GM10266 (cell line): Measurements from ENCODE around the gene GRID2.

Source experiments
- DNase-seq: peaks from one replicate; pipeline ENCODE4 v3.0.0; 2012; ENCODE audit errors: extremely low spot score
- TF ChIP-seq, protein P1 (sequence below): IDR thresholded peaks from 2 replicates; pipeline ENCODE4 v1.5.1; 2012; ENCODE audit warnings: mild to moderate bottlenecking, low read depth; ENCODE audit not compliant: control insufficient read depth, insufficient read depth; ENCODE audit errors: missing control alignments

GRID2 gene

DNA sequence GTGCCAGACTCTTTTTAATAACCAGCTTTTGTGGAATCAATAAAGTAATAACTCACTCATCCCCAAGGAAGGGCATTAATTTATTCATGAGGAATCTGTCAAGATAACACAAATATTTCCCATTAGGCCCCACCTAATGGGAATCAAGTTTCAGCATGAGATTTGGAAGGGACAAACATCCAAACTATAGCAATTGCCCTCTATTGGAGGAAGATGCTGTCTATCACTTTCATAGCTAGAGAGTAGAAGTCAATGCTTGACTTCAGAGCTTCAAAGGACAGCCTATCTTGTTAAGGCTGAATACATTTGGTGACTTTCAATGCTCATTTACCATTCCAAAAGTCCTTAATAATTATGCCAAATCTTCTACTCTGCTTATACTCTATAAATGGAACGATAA is 1439.9 kb downstream of the GRID2 start:
- DNase-seq: no peak
- TF ChIP-seq, protein P1, sequence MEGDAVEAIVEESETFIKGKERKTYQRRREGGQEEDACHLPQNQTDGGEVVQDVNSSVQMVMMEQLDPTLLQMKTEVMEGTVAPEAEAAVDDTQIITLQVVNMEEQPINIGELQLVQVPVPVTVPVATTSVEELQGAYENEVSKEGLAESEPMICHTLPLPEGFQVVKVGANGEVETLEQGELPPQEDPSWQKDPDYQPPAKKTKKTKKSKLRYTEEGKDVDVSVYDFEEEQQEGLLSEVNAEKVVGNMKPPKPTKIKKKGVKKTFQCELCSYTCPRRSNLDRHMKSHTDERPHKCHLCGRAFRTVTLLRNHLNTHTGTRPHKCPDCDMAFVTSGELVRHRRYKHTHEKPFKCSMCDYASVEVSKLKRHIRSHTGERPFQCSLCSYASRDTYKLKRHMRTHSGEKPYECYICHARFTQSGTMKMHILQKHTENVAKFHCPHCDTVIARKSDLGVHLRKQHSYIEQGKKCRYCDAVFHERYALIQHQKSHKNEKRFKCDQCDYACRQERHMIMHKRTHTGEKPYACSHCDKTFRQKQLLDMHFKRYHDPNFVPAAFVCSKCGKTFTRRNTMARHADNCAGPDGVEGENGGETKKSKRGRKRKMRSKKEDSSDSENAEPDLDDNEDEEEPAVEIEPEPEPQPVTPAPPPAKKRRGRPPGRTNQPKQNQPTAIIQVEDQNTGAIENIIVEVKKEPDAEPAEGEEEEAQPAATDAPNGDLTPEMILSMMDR: no peak

DNA sequence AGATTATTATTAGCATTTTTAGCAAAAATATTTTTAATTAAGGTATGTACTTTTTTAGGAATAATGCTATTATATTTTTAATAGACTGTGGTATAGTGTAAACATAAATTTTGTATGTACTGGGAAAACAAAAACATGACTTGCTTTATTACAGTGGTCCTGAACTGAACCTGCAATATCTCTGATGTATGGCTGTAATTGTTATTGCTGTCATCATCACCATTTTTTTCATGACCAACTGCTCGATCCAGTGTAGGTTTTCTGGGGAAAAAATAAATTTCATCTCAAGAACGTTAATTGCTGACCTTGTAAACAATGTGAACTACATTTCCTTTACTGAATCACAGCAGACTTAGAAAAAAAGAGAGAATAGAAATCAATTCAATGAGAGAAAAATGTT is 1441.2 kb downstream of the GRID2 start:
- no peak for DNase-seq
- TF ChIP-seq, protein P1: no peak

DNA sequence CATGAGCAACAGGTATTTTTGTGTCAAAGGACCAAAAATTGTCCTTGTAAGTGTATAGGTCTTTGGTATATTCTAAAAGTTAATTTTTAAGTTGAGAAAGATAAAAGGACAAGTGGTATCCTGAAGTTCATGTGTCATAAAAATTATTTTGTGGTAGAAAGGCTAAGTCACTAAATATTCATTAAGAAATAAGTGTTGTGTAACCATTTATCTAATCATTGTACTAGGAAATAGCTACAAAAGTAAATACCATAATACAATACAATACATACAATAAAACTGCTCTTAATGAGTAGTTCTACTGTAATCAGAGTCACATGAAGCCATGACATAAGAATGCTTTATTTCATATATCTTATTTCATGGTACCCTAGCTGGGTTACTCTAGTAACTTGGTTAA is 1442.3 kb downstream of the GRID2 start:
- TF ChIP-seq, protein P1: no peak
- DNase-seq: no peak

DNA sequence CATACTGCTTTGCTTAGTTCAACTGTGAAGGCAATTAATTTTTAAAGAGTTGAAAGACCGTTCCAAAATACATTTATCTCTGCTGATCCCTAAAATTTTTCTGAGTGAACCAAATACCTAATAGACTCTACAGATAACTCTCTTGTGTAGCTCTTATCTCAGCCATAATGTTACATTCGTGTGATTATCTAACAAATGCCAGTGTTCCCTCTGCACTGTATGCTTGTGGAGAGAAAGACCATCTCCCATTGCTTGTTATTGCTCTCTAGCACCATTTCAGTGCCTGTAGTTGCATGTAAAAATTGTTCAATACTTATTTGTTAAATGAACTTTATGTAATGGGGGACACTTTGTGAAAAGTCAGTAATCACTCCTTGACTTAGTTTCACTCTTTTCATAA is 1443.5 kb downstream of the GRID2 start:
- DNase-seq: no peak
- TF ChIP-seq, protein P1: no peak

DNA sequence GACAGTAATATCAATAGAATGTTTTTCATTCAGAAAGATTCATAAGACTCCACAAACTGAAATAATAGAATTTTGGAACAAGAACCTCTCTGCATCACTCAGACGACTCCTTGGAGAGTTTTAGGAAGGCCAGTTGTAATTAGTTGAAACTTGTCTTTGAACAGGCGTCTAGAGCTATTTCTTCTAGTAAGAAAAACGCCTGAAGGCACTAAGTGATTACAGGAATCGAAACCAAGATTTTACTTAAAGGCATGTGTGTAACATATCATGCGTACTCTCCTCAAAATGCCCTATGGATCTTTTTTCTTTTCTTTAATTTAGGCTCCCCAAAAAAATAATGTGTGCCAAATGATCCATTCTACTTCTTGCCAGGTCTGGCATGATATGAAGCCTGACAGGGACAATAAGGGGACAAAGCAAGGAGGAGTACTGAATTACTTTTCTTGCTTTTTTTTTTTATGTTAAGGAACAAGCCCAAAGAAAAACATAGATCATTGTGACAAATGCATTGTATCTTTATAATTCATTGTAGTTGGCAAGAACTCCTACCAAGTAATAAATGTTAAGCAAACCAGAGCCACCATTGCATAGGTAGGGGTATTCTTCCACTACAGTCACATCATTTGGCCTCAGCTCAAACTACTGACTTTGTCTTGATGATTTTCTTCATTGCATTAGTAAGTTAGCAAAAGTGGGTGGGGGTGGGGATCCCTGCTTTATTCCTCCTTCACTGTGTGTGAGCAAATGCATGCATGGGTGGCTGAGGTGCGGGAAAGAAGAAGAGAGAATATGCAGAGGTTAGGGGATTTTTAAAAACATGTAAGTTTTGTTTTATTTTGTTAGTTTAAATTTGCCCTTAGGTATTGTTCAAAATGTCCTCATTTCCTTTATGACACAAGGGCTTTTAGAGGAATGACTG is 1444.9 kb downstream of the GRID2 start:
- TF ChIP-seq, protein P1: no peak
- DNase-seq: no peak

DNA sequence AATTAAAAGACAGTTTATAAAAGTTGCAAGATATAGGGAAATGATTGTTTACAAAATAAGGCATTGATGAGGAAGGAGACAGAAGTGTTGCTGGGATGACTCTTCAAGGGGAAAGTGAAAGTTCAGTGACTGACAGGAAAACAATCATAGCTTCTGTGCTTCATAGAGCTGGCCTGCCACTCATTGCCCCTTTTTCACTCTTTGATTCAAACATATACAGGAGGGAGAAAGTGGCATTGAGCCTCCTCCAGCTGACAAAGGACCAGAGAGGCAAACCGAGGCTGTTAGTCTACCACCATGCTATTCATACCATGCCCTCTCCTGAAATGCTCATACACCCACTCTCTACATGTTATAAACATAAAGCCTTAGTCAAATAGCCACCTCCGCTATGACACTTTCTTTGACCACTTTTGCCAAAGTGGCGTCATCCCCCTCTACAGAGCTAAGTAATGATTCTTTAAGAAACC is 1445.6 kb downstream of the GRID2 start:
- peak; percentile 25 for DNase-seq
- TF ChIP-seq, protein P1: no peak

DNA sequence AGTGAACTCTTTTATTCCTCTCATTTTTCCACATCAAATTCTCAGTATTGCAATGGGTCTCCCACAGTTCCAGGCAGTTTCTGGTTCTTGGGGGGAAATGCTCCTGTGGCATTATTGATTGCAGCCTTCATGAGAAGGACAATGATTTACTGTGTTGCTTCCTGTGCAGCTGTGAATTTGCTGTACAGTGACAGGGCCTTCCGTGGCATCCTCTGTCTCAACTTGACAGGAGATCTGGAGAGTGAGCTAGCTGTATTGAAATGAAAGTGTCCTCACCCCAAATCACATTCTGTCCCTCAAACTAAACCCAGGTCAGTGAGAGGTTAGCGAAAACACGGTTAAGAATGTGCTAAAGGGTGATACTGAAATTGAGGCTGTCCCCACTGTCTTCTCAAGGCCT is 1447.6 kb downstream of the GRID2 start:
- DNase-seq: no peak
- TF ChIP-seq, protein P1: no peak
